MG63 (cell line): ENCODE results near the gene RACK1. TPM values are rescaled to one million over a fixed set of nuclear protein-coding genes. Genes with fewer than 3 reads are reported as not detected.
"Not testable (repeated sequence)": the region's sequence is repeated elsewhere in the genome, so short reads cannot be mapped to it uniquely, and the experiment has no call there.

Experiments used
- DNase-seq: peaks from one replicate; pipeline ENCODE4 v3.0.0-alpha.2; 2020
- H3K27me3 ChIP-seq: fragments of 250-450 bp; sonication (Bioruptor Pico); 2 replicates; pipeline ENCODE4 v1.5.1; 2020; ENCODE audit warnings: mild to moderate bottlenecking, moderate library complexity
- H3K36me3 ChIP-seq: fragments of 250-450 bp; sonication (Bioruptor Pico); 2 replicates; pipeline ENCODE4 v1.5.1; 2020; ENCODE audit warnings: mild to moderate bottlenecking, moderate library complexity
- H3K4me3 ChIP-seq: fragments of 250-450 bp; sonication (Bioruptor Pico); 2 replicates; pipeline ENCODE4 v1.5.1; 2020; ENCODE audit warnings: mild to moderate bottlenecking, moderate library complexity
- H3K9me3 ChIP-seq: fragments of 250-450 bp; sonication (Bioruptor Pico); 2 replicates; pipeline ENCODE4 v1.5.1; 2020; ENCODE audit warnings: mild to moderate bottlenecking, moderate library complexity
- total RNA-seq: library from RNA; depleted of rRNA; stranded (reverse); fragments of >200 nt; shearing (Covaris generic); gene quantifications from 2 replicates; pipeline ENCODE4 v1.2.3, GENCODE V29; 2014; ENCODE audit warnings: low replicate concordance; rRNA removed

Gene RACK1
- 8,781 and 10,327 TPM in 2 replicates for total RNA-seq

- H3K9me3 ChIP-seq, result no peaks in the 10 kb centered on the region
- H3K4me3 ChIP-seq, result peak within 1 kb of the TSS; percentile 69
- no peaks in the 10 kb centered on the region for H3K27me3 ChIP-seq
- peaks cover 69% of the 10 kb centered on the region for H3K36me3 ChIP-seq
- DNase-seq, result peak; percentile 92
These were observed at the start of gene RACK1 for GRCh38 chr5:181243564-181244343. Gene RACK1, minus strand, starts transcription at chr5:181243906. Its CDS starts 106 bp downstream, at chr5:181243800.

DNA sequence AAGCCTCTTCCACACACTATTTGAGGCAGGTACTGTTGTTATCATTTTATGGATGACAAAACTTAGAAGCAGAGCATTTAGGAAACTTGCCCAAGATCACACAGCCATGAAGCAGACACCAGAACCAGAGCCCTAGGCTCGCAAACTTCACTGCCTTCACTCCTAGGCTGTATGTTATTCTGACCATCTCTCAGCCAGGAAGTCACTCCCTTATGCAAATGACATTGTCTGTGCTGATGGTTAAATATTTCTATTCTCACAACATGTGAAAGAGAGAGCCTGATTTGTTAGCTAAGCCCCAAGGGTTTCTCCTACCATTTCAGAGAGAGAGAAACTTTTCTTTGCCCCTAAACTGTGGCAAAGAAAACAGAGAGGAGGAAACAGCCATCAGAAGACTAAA lies 43.6 kb upstream of the RACK1 start:
- not testable (repeated sequence) for H3K27me3 ChIP-seq, H3K36me3 ChIP-seq, H3K4me3 ChIP-seq, DNase-seq, H3K9me3 ChIP-seq

DNA sequence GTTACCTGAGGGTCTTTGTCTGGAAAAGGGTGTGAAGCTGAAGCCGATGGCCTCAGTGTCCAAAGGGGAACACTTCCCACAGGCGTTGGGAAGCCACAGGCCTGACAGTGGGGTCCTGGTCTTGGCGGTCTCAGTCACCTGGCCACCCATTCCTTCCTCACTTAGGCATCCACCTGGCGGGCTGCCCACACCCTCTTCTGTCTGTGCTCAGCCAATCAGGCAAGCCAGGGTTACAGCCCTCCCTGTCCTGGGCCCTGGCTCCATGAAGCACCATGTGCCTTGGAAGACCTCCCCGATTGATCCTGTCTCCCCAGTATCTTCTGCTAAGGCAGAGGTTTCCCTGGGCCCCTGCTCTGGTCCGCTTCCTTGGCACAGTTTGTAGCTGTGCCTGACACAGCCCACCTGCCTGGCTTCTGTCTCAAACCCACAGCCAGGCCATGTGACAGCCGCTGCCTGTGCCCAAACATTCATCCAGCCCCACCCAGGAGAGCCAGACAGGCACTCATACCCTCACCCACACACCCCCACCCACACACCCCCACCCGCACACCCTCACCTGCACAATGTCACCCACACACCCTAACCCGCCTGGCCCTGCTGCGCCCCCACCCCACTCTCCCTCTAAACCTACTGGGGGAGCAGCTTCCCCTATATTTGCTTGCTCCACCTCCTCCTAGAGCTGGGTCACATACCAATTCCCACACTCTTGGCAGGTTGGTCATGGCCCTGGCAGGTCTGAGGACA lies 42.4 kb upstream of the RACK1 start:
- H3K4me3 ChIP-seq, H3K9me3 ChIP-seq, DNase-seq, H3K27me3 ChIP-seq, H3K36me3 ChIP-seq: not testable (repeated sequence)

- DNase-seq, H3K27me3 ChIP-seq, H3K36me3 ChIP-seq, H3K9me3 ChIP-seq, H3K4me3 ChIP-seq: not testable (repeated sequence)
These were observed 40.4 kb upstream of the RACK1 start for GRCh38 chr5:181283841-181284755.

DNA sequence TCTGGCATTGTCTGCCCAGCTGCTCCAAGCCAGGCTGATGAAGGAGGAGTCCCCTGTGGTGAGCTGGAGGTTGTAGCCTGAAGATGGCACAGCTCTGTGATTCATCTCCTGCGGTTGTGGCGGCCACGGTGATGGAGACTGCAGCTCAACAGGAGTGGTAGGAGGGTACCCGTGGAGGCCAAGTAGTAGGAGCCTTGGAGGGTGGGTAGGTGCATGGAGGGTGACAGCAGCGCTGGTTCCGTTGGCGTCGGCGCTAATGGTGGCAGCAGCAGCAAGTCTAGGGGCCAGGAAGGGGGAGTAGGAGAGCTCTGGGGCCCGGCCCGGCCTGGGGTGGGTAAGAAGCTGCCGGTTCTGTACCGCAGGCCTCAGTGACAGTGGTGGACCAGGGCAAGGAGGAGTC lies 39.6 kb upstream of the RACK1 start:
- Histone ChIP-seq H3K27me3 (no peaks in the 10 kb centered on the region; the same call in 1 of the 2 replicates), H3K36me3 (no peaks in the 10 kb centered on the region), H3K9me3 (no peaks in the 10 kb centered on the region), H3K4me3 (no peak overlapping the region)
- DNase-seq, result peak; percentile 60

DNA sequence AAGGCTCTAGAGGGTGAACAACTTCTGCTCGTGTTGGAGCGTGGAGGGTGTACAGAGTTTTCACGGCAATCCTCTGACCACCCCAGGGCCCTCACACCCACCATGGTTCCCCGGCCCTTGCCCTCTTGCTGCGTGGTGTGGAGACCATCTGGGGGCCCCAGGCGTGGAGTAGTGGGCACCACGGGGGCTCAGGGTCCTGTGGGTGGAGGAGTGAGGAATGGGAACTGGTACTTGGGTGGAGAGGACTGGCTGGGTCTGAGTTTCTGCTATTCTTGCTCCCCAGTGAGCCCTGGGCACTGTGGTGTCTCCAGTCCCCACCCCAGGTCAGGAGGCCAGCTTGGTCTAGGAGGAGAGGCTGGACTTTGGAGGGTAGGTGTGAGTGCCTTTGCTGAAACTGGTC lies 39.2 kb upstream of the RACK1 start:
- Histone ChIP-seq H3K4me3 (no peak overlapping the region), H3K9me3 (no peaks in the 10 kb centered on the region)
- DNase-seq, result no peak

DNA sequence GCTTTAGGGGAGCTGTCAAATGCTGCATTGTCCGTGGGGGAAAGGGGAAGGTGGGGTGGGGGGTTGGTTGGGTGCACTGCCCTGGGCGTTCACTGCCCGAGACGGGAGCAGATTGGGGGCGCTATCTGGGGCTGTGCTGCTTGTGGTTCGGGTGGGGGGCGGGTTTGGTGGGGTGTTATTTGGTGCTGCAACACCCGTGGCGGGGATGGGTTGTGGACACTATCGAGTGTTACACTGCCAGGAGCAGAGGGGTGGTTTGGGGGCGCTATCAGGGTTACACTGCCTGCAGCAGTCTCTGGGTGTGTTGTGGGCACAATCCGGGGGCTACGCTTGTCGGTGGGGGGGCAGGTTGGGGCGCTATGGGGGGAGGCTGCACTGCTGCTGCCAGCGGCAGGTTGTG lies 38.7 kb upstream of the RACK1 start:
- not testable (repeated sequence) for DNase-seq, H3K4me3 ChIP-seq, H3K27me3 ChIP-seq, H3K36me3 ChIP-seq, H3K9me3 ChIP-seq

More for the DNA sequence above, 39.2 kb upstream of the RACK1 start:
- no peaks in the 10 kb centered on the region for H3K36me3 ChIP-seq
- H3K27me3 ChIP-seq, result no peaks in the 10 kb centered on the region; the same call in 1 of the 2 replicates

GRCh38 chr5:181281984-181282316 lies 38.2 kb upstream of the RACK1 start:
- no peaks in the 10 kb centered on the region for H3K9me3 ChIP-seq
- H3K36me3 ChIP-seq, result no peaks in the 10 kb centered on the region
- H3K4me3 ChIP-seq, result peak overlapping the region; percentile 46
- peaks cover 4% of the 10 kb centered on the region; the same call in 1 of the 2 replicates for H3K27me3 ChIP-seq
- no peak for DNase-seq

GRCh38 chr5:181281077-181281983 lies 37.6 kb upstream of the RACK1 start:
- DNase-seq, result peak; percentile 72
- Histone ChIP-seq H3K9me3 (no peaks in the 10 kb centered on the region), H3K27me3 (peaks cover 4% of the 10 kb centered on the region; the same call in 1 of the 2 replicates), H3K4me3 (peak overlapping the region; percentile 64), H3K36me3 (no peaks in the 10 kb centered on the region)

- H3K27me3 ChIP-seq, result peaks cover 4% of the 10 kb centered on the region; the same call in 1 of the 2 replicates
- no peaks in the 10 kb centered on the region for H3K9me3 ChIP-seq
- H3K4me3 ChIP-seq, result no peak overlapping the region; the same call in 1 of the 2 replicates
- no peaks in the 10 kb centered on the region for H3K36me3 ChIP-seq
- DNase-seq, result no peak
These were observed 36.6 kb upstream of the RACK1 start for GRCh38 chr5:181280251-181280762.

DNA sequence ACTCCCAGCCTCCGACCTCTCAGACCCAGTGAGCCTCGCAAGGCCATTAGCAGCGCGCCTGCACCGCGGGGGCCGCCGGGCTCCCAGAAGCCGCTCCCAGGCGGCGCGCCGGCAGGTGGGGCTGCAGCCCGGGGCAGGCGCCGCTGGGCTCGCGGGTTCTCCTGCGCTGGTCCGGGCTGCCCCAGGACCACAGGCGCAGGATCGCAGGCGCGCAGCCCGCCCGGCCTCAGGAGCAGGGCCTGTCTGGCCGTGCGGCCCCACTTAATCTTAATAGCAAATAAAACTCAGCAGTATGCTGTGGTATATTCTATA lies 29.7 kb upstream of the RACK1 start:
- H3K9me3 ChIP-seq, H3K36me3 ChIP-seq, H3K4me3 ChIP-seq, DNase-seq, H3K27me3 ChIP-seq: not testable (repeated sequence)

DNA sequence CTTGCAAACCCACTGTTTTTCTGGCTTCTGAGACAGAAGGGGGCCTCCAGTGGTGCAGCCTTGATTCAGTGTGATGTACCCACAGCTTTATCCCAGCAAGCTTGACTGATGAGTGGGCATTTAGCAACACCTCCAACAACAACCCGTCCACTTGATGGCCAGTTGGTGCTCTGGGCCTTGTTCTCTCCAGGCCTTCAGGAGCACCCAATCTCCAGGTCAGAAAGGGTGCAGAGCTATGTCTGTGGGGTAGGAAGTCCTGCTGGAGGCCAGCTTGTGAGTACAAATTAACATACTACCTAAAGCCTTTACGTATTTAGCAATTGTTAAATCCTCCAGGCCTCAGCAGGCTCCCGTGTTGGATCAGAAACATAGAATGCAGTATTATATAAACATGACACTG lies 27.4 kb upstream of the RACK1 start:
- Histone ChIP-seq H3K36me3 (no peaks in the 10 kb centered on the region), H3K27me3 (no peaks in the 10 kb centered on the region), H3K4me3 (no peak overlapping the region), H3K9me3 (no peaks in the 10 kb centered on the region)
- DNase-seq, result no peak

DNA sequence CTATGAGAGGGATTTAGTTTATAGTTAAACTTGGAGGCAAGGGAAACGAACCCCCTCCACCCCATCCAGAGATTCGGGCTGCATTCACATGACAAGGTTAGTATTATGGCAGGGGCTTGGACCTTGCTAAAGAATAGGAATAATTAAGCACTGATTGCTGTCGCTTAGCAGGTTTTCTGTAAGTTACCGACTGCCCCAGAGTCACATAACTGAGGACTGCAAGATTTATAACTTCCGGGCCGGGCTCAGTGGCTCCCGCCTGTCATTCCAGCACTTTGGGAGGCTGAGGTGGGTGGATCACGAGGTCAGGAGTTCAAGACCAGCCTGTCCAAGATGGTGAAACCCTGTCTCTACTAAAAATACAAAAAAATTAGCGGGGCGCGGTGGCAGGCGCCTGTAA lies 24.2 kb upstream of the RACK1 start:
- not testable (repeated sequence) for H3K27me3 ChIP-seq, H3K9me3 ChIP-seq, DNase-seq, H3K4me3 ChIP-seq
- H3K36me3 ChIP-seq, result peaks cover 17% of the 10 kb centered on the region

- not testable (repeated sequence) for H3K4me3 ChIP-seq, H3K27me3 ChIP-seq, H3K9me3 ChIP-seq, DNase-seq
- H3K36me3 ChIP-seq, result peaks cover 22% of the 10 kb centered on the region
These were observed 23.7 kb upstream of the RACK1 start for GRCh38 chr5:181267291-181267904.

GRCh38 chr5:181265092-181265671 lies 21.5 kb upstream of the RACK1 start:
- Histone ChIP-seq H3K9me3 (no peaks in the 10 kb centered on the region), H3K27me3 (no peaks in the 10 kb centered on the region), H3K36me3 (peaks cover 32% of the 10 kb centered on the region), H3K4me3 (no peak overlapping the region)
- DNase-seq, result no peak
